Ectodermal cell (in vitro differentiated cells): ENCODE data around the gene CCDC91.
"Not testable (repeated sequence)": the region's sequence is repeated elsewhere in the genome, so short reads cannot be mapped to it uniquely, and the experiment has no call there.

Experiments
- H3K27ac ChIP-seq: 2 replicates; pipeline ENCODE4 v1.7.0; 2013; ENCODE audit warnings: mild to moderate bottlenecking, low read depth, low read length; ENCODE audit not compliant: insufficient read depth, poor library complexity, severe bottlenecking
- H3K27me3 ChIP-seq: 2 replicates; pipeline ENCODE4 v1.7.0; 2013; ENCODE audit warnings: mild to moderate bottlenecking, low read length; ENCODE audit not compliant: insufficient read depth, control insufficient read depth, poor library complexity, severe bottlenecking
- H3K36me3 ChIP-seq: one replicate; pipeline ENCODE4 v1.7.0; 2013; ENCODE audit warnings: low read length; ENCODE audit not compliant: control insufficient read depth, insufficient read depth
- H3K4me1 ChIP-seq: one replicate; pipeline ENCODE4 v1.7.0; 2013; ENCODE audit warnings: low read length; ENCODE audit not compliant: control insufficient read depth, insufficient read depth
- H3K4me3 ChIP-seq: 2 replicates; pipeline ENCODE4 v1.7.0; 2013; ENCODE audit warnings: low read depth, low read length, control low read depth; ENCODE audit not compliant: insufficient read depth
- H3K9me3 ChIP-seq: 2 replicates; pipeline ENCODE4 v1.7.0; 2013; ENCODE audit warnings: mild to moderate bottlenecking, low read length, moderate library complexity; ENCODE audit not compliant: control insufficient read depth
- WGBS, 2 experiments: methylation state at CpG; one replicate each; pipeline ENCODE4 v1.1.7; 2013; ENCODE audit warnings: missing lambda C conversion rate in 2 of 2; 5-methylcytosine and 5-hydroxymethylcytosine counted together

CCDC91 gene

GRCh38 chr12:28313631-28314030, 123.4 kb downstream of the CCDC91 start:
- Histone ChIP-seq H3K4me1 (no peaks in the 10 kb centered on the region), H3K4me3 (no peak overlapping the region), H3K27ac (no peak overlapping the region), H3K27me3 (no peaks in the 10 kb centered on the region), H3K36me3 (no peaks in the 10 kb centered on the region), H3K9me3 (no peaks in the 10 kb centered on the region)
- 93 to 100% methylated on average over 1 of the region's 1 CpG for WGBS, 2 experiments

- no peaks in the 10 kb centered on the region for H3K9me3 ChIP-seq
- H3K27me3 ChIP-seq: no peaks in the 10 kb centered on the region
- H3K4me3 ChIP-seq: no peak overlapping the region
- H3K27ac ChIP-seq: no peak overlapping the region
- H3K4me1 ChIP-seq: no peaks in the 10 kb centered on the region
- no peaks in the 10 kb centered on the region for H3K36me3 ChIP-seq
These were observed 125.8 kb downstream of the CCDC91 start for GRCh38 chr12:28316049-28316448.

GRCh38 chr12:28318273-28318672, 128.0 kb downstream of the CCDC91 start:
- no peaks in the 10 kb centered on the region for H3K27me3 ChIP-seq
- no peaks in the 10 kb centered on the region for H3K4me1 ChIP-seq
- H3K36me3 ChIP-seq: no peaks in the 10 kb centered on the region
- H3K9me3 ChIP-seq: no peaks in the 10 kb centered on the region
- WGBS, 2 experiments: 63 to 65% methylated on average over 3 of the region's 3 CpGs
- no peak overlapping the region for H3K27ac ChIP-seq
- no peak overlapping the region for H3K4me3 ChIP-seq

DNA sequence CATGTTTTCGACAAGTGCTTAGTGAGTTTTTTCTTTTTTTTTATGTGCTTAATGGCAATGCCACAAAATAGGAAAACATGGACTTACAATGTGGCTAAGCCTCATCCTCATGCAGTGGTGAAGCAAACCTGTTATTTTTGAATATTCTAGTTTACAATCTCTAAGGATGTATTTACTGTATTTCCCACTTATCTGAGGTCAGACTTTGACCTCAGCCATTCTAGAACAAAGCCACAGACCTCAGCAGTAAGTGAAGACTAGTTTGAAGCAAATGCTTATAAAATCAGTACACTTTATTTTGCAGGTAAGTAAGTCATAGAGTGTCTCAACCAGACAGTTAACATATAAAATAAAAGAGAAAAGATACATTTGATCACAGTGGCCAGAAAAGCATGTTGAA, 130.1 kb downstream of the CCDC91 start:
- H3K4me1 ChIP-seq: no peaks in the 10 kb centered on the region
- H3K4me3 ChIP-seq: no peak overlapping the region
- no peaks in the 10 kb centered on the region for H3K27me3 ChIP-seq
- 89 to 95% methylated on average over 1 of the region's 1 CpG for WGBS, 2 experiments
- H3K9me3 ChIP-seq: no peaks in the 10 kb centered on the region
- no peaks in the 10 kb centered on the region for H3K36me3 ChIP-seq
- H3K27ac ChIP-seq: no peak overlapping the region

DNA sequence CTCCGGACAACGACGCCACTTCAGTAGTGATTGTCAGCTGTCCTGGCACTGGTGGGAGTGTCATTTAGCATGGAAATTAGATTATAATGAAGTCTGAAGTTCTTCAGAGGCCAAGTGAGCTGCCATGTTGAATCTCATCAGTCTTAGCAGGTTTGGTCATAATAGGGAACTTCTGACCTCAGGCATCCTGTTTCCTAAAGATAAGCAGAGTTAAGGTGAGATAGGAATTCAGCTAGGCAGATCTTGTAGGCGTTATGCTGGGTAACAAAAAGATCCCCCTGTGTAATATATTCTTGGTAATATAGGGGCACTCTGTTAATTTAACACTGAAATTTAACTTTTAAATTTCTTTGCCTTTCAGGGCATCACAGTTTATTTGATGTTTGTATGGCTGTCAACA, 137.5 kb downstream of the CCDC91 start:
- Histone ChIP-seq H3K9me3 (no peaks in the 10 kb centered on the region), H3K4me1 (no peaks in the 10 kb centered on the region), H3K4me3 (no peak overlapping the region), H3K36me3 (no peaks in the 10 kb centered on the region), H3K27ac (no peak overlapping the region), H3K27me3 (no peaks in the 10 kb centered on the region)
- WGBS, 2 experiments: 92 to 94% methylated on average over 4 of the region's 4 CpGs

DNA sequence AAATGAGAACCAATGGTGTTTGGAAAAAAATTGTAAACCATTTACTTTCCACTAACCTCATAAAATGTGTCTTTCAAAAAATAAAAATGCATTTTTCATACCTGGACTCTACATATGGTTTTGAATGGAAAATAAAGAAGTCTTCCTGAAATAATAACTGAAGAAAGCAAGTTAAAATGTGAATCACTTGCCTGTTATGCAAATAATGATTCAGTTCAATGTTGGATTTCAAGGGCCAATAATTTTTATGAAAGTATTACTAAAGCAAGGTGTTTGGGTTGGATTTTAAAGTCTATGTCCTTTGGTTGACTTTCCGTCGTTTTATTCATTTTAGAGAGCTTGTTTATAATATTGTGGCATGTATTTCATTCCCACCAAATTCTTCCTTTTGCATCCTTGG, 138.7 kb downstream of the CCDC91 start:
- no peak overlapping the region for H3K27ac ChIP-seq
- 86 to 100% methylated on average over 1 to 2 of the region's 2 CpGs for WGBS, 2 experiments
- H3K9me3 ChIP-seq: no peaks in the 10 kb centered on the region
- H3K36me3 ChIP-seq: no peaks in the 10 kb centered on the region
- no peaks in the 10 kb centered on the region for H3K4me1 ChIP-seq
- no peak overlapping the region for H3K4me3 ChIP-seq
- no peaks in the 10 kb centered on the region for H3K27me3 ChIP-seq

GRCh38 chr12:28329727-28330126, 139.5 kb downstream of the CCDC91 start:
- H3K27me3 ChIP-seq, H3K27ac ChIP-seq, H3K4me1 ChIP-seq, H3K36me3 ChIP-seq, H3K4me3 ChIP-seq, H3K9me3 ChIP-seq: not testable (repeated sequence)
- 93 to 100% methylated on average over 2 of the region's 2 CpGs for WGBS, 2 experiments

GRCh38 chr12:28330232-28330631, 140.0 kb downstream of the CCDC91 start:
- not testable (repeated sequence) for H3K27ac ChIP-seq

GRCh38 chr12:28331130-28331529, 140.9 kb downstream of the CCDC91 start:
- Histone ChIP-seq H3K4me1 (no peaks in the 10 kb centered on the region), H3K9me3 (no peaks in the 10 kb centered on the region), H3K4me3 (no peak overlapping the region), H3K27me3 (no peaks in the 10 kb centered on the region), H3K36me3 (no peaks in the 10 kb centered on the region), H3K27ac (no peak overlapping the region)
- 81 to 90% methylated on average over 2 to 3 of the region's 3 CpGs for WGBS, 2 experiments

More at GRCh38 chr12:28330232-28330631, 140.0 kb downstream of the CCDC91 start:
- 83 to 93% methylated on average over 3 of the region's 3 CpGs for WGBS, 2 experiments
- not testable (repeated sequence) for H3K4me1 ChIP-seq, H3K27me3 ChIP-seq, H3K4me3 ChIP-seq, H3K9me3 ChIP-seq, H3K36me3 ChIP-seq

DNA sequence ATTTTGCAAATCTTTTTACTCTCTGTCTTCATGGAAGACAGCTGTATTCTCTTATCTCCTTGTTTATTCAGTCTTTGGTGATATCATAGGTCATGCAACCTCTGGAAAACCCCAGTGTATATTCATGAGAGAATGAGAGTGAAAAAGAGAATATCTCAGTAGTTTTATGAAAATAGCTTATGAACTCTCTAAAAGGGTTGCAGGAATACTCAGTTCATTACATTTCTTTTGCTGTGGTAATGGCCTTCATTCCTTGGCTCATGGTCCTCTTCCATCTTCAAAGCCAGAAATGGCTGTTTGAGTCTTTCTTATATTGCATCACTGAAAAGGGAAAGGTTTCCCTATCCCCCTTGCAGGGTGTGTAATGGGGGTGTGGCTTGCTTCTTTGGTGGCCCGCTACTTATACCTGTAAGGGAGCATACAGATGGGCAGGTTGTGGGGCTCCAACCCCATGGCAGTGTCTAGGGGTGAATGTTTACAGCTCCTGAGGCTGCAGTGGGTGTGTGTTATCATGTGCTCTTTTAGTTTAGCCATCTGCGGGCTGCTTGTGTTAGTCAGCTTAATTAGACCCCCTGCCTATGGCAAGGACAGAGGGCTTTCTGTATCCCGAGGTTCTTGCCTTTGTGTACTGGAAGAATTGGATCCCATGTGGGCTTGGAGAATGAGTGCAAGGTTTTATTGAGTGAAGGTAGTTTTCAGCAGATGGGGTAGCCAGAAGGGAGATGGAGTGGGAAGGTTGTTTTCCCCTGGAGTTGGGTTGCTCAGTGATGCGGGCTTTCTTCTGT, 150.2 kb downstream of the CCDC91 start:
- 50 to 54% methylated on average over 4 of the region's 4 CpGs for WGBS, 2 experiments
- peaks cover 5% of the 10 kb centered on the region for H3K4me1 ChIP-seq
- H3K9me3 ChIP-seq: no peaks in the 10 kb centered on the region
- no peaks in the 10 kb centered on the region for H3K36me3 ChIP-seq
- no peaks in the 10 kb centered on the region for H3K27me3 ChIP-seq
- no peak overlapping the region for H3K4me3 ChIP-seq
- peak overlapping the region; percentile 50 for H3K27ac ChIP-seq

- Histone ChIP-seq H3K4me3 (no peak overlapping the region), H3K27me3 (no peaks in the 10 kb centered on the region), H3K36me3 (no peaks in the 10 kb centered on the region), H3K4me1 (peaks cover 5% of the 10 kb centered on the region), H3K9me3 (no peaks in the 10 kb centered on the region), H3K27ac (no peak overlapping the region)
- no CpG with 5 or more reads among the region's 1 CpG for WGBS, 2 experiments
These were observed 153.5 kb downstream of the CCDC91 start for GRCh38 chr12:28343713-28344112.
